Neural progenitor cell (in vitro differentiated cells): ENCODE data around the gene LINS1.

ENCODE experiments used
- CTCF ChIP-seq: fragments of 200-600 bp; sonication (generic); IDR thresholded peaks from 2 replicates; pipeline ENCODE4 v1.5.1; 2017; ENCODE audit warnings: antibody characterized with exemption, mild to moderate bottlenecking
- EZH2phosphoT487 ChIP-seq: fragments of 200-600 bp; sonication (generic); IDR thresholded peaks from 2 replicates; pipeline ENCODE4 v1.6.1; 2017; ENCODE audit warnings: antibody characterized with exemption

- TF ChIP-seq CTCF (no peak), EZH2phosphoT487 (no peak)
Observed at GRCh38 chr15:100531204-100531603, 70.8 kb downstream of the LINS1 start.
